ENCODE data around the gene HOXA7. TPM values are rescaled to one million over a fixed set of nuclear protein-coding genes. Genes with fewer than 3 reads are reported as not detected.

Gene HOXA7
- total and polyA plus RNA-seq, 12 donors, result 0.04 TPM; not detected in 11

GRCh38 chr7:27151341-27151930, 5.0 kb downstream of the HOXA7 start:
- peaks cover 0 to 65% (median 37%) of the 10 kb centered on the region in 9 donors for H3K4me1 ChIP-seq
- intact Hi-C loops (cut with DNase I), result loop anchor here in 4 of 10 donors (10.0 kb wide), 4 partner anchors 297 to 1297 kb away; no protein-coding TSS in a partner anchor
- H3K27ac ChIP-seq, result no peak overlapping the region

GRCh38 chr7:27150568-27151340, 5.7 kb downstream of the HOXA7 start:
- Histone ChIP-seq H3K36me3 (no peaks in the 10 kb centered on the region), H3K4me3 (peak overlapping the region in 9 of 10 donors; percentile 16 to 47 (median 30)), H3K27ac (no peak overlapping the region), H3K27me3 (peaks cover 63 to 100% (median 100%) of the 10 kb centered on the region in 7 donors), H3K4me1 (peaks cover 0 to 58% (median 31%) of the 10 kb centered on the region in 9 donors), H3K9me3 (no peaks in the 10 kb centered on the region)
- DNase-seq, result peak in 1 of 2 donors; percentile 66
- peak; percentile 60 to 87 (median 80) for TF ChIP-seq CTCF (IDR thresholded peaks at IDR 0.05)
- peak; percentile 62 to 85 (median 78) for ATAC-seq
- intact Hi-C loops (cut with DNase I), result loop anchor here in 4 of 10 donors (10.0 kb wide), 4 partner anchors 296 to 1296 kb away; no protein-coding TSS in a partner anchor
- WGBS, 2 donors, result 1 to 2% methylated on average over 58 of the region's 58 CpGs

More at GRCh38 chr7:27151341-27151930, 5.0 kb downstream of the HOXA7 start:
- 1 to 6% methylated on average over 27 of the region's 27 CpGs for WGBS, 2 donors
- Histone ChIP-seq H3K36me3 (peaks cover 0 to 5% (median 0%) of the 10 kb centered on the region in 9 donors), H3K27me3 (peaks cover 68 to 100% (median 100%) of the 10 kb centered on the region in 7 donors), H3K9me3 (no peaks in the 10 kb centered on the region), H3K4me3 (peak overlapping the region in 9 of 10 donors; percentile 16 to 47 (median 30))
- no peak for ATAC-seq
- no peak for TF ChIP-seq CTCF (IDR thresholded peaks at IDR 0.05)
- no peak for DNase-seq

- H3K27me3 ChIP-seq, result peaks cover 64 to 100% (median 100%) of the 10 kb centered on the region in 7 donors
- DNase-seq (no peak), ATAC-seq (peak in 1 of 8 donors; percentile 26)
- no peak overlapping the region for H3K27ac ChIP-seq
- no peaks in the 10 kb centered on the region for H3K9me3 ChIP-seq
- intact Hi-C loops (cut with DNase I), result loop anchor here in 4 of 10 donors (10.0 kb wide), 4 partner anchors 295 to 1295 kb away; no protein-coding TSS in a partner anchor
- TF ChIP-seq CTCF (IDR thresholded peaks at IDR 0.05), result no peak
- WGBS, 2 donors, result 29 to 31% methylated on average over 13 of the region's 13 CpGs
- H3K36me3 ChIP-seq, result no peaks in the 10 kb centered on the region
- H3K4me3 ChIP-seq, result peak overlapping the region in 4 of 10 donors; percentile 16 to 47 (median 28)
- peaks cover 0 to 56% (median 36%) of the 10 kb centered on the region in 9 donors for H3K4me1 ChIP-seq
Observed at GRCh38 chr7:27149842-27150567, 6.5 kb downstream of the HOXA7 start.

All from heart right ventricle (tissue), 16 donors.